Vagina (tissue), 2 donors: ENCODE data around the gene SEC14L5.

Experiments used
- POLR2A ChIP-seq, 2 donors: fragments of 450-650 bp; IDR thresholded peaks; one replicate each; pipeline ENCODE4 v1.6.1; 2017; ENCODE audit warnings: antibody characterized with exemption in 2 of 2, mild to moderate bottlenecking in 2 of 2, moderate library complexity in 2 of 2
- POLR2AphosphoS5 ChIP-seq, 2 donors: sonication (generic); formaldehyde crosslinking; IDR thresholded peaks; one replicate each; pipeline ENCODE4 v1.9.0; 2017; ENCODE audit warnings: antibody characterized with exemption in 2 of 2, mild to moderate bottlenecking in 2 of 2, low read depth in 1 of 2; ENCODE audit not compliant: insufficient read depth in 1 of 2
- TF ChIP-seq, protein P1 (sequence below), 3 experiments: fragments of 450-650 bp in 2 of 3; fragments of 200-600 bp in 1 of 3; sonication (generic) in 1 of 3; IDR thresholded peaks; one replicate each; pipeline ENCODE4 v1.5.1; 2017 to 2019; ENCODE audit warnings: antibody characterized with exemption in 3 of 3, mild to moderate bottlenecking in 2 of 3, moderate library complexity in 2 of 3

DNA sequence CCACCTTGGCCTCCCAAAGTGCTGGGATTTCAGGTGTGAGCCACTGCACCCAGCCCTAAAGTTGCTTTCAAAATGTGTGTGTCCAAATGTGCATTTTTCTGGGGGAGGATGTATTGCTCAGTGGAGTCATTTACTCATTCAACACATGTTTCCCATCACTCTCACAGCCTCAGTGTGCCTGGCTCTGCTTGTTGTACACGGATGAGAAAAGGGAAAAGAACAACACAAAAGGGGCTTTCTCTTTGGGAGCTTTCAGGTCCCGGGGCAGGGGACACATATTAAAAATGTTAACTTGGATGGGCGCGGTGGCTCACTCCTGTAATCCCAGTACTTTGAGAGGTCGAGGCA is 19.5 kb upstream of the SEC14L5 start:
- TF ChIP-seq POLR2AphosphoS5 (IDR thresholded peaks at IDR 0.05; ENCODE audit: insufficient read depth in 1 of 2, low read depth in 1 of 2): no peak
- TF ChIP-seq, protein P1, sequence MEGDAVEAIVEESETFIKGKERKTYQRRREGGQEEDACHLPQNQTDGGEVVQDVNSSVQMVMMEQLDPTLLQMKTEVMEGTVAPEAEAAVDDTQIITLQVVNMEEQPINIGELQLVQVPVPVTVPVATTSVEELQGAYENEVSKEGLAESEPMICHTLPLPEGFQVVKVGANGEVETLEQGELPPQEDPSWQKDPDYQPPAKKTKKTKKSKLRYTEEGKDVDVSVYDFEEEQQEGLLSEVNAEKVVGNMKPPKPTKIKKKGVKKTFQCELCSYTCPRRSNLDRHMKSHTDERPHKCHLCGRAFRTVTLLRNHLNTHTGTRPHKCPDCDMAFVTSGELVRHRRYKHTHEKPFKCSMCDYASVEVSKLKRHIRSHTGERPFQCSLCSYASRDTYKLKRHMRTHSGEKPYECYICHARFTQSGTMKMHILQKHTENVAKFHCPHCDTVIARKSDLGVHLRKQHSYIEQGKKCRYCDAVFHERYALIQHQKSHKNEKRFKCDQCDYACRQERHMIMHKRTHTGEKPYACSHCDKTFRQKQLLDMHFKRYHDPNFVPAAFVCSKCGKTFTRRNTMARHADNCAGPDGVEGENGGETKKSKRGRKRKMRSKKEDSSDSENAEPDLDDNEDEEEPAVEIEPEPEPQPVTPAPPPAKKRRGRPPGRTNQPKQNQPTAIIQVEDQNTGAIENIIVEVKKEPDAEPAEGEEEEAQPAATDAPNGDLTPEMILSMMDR (IDR thresholded peaks at IDR 0.05): no peak
- TF ChIP-seq POLR2A (IDR thresholded peaks at IDR 0.05): no peak
